ENCODE measurements around the gene CSNK2B. TPM values are rescaled to one million over a fixed set of nuclear protein-coding genes. Genes with fewer than 3 reads are reported as not detected.

CSNK2B gene
- total and polyA plus RNA-seq, 7 experiments from 2014 or later = 101 to 275 (median 149) TPM

GRCh38 chr6:31687321-31687720, 21.4 kb downstream of the CSNK2B start:
- H3K9me3 ChIP-seq (ENCODE audit: control insufficient read depth in 2 of 3, low read length in 3 of 3) = no peaks in the 10 kb centered on the region
- CTCF ChIA-PET = interaction anchor here (0.5 to 1.3 kb wide), 4 partner anchors 9 to 149 kb away, joined by 3 to 6 read pairs (median 3); no protein-coding TSS in a partner anchor
- no peaks in the 10 kb centered on the region for H3K9me3 Mint-ChIP-seq
- intact Hi-C loops (cut with micrococcal nuclease) = no loop called here
- no peaks in the 10 kb centered on the region for H3K4me1 ChIP-seq (ENCODE audit: control insufficient read depth in 2 of 2, insufficient read depth in 2 of 2, low read length in 2 of 2)
- H3K27ac Mint-ChIP-seq = peak overlapping the region in 1 of 9 donors; percentile 28
- peaks cover 0 to 25% (median 10%) of the 10 kb centered on the region in 5 donors for H3K36me3 Mint-ChIP-seq
- H3K27me3 ChIP-seq (ENCODE audit: control insufficient read depth in 2 of 2, insufficient read depth in 2 of 2, low read length in 2 of 2) = no peaks in the 10 kb centered on the region
- no peak overlapping the region for H3K27ac ChIP-seq (ENCODE audit: low read depth, low read length)
- DNase-seq (no peak), ATAC-seq (no peak)
- no peak overlapping the region for H3K4me3 Mint-ChIP-seq
- H3K36me3 ChIP-seq (ENCODE audit: control insufficient read depth in 2 of 3, insufficient read depth in 3 of 3, low read length in 3 of 3) = peaks cover 0 to 61% (median 21%) of the 10 kb centered on the region in 3 experiments
- peaks cover 0 to 9% (median 0%) of the 10 kb centered on the region in 7 donors for H3K4me1 Mint-ChIP-seq
- no peaks in the 10 kb centered on the region for H3K27me3 Mint-ChIP-seq
- POLR2A ChIA-PET = no interaction called here
- H3K4me3 ChIP-seq (ENCODE audit: low read length) = no peak overlapping the region

- ChIA-PET CTCF (interaction anchor here (1.3 kb wide), 1 partner anchor 12 kb away, joined by 6 read pairs; no protein-coding TSS in a partner anchor), POLR2A (interaction anchor here (0.7 kb wide), 1 partner anchor 151 kb away, joined by 3 read pairs; no protein-coding TSS in a partner anchor)
- no peak overlapping the region for H3K4me3 Mint-ChIP-seq
- intact Hi-C loops (cut with micrococcal nuclease) = no loop called here
- Histone ChIP-seq H3K4me3 (ENCODE audit: low read length) (no peak overlapping the region), H3K9me3 (ENCODE audit: control insufficient read depth in 2 of 3, low read length in 3 of 3) (no peaks in the 10 kb centered on the region), H3K4me1 (ENCODE audit: control insufficient read depth in 2 of 2, insufficient read depth in 2 of 2, low read length in 2 of 2) (no peaks in the 10 kb centered on the region), H3K27ac (ENCODE audit: low read depth, low read length) (no peak overlapping the region), H3K36me3 (ENCODE audit: control insufficient read depth in 2 of 3, insufficient read depth in 3 of 3, low read length in 3 of 3) (peaks cover 0 to 67% (median 21%) of the 10 kb centered on the region in 3 experiments), H3K27me3 (ENCODE audit: control insufficient read depth in 2 of 2, insufficient read depth in 2 of 2, low read length in 2 of 2) (no peaks in the 10 kb centered on the region)
- H3K27ac Mint-ChIP-seq = peak overlapping the region in 2 of 9 donors; percentile 39 to 48
- peaks cover 0 to 9% (median 0%) of the 10 kb centered on the region in 7 donors for H3K4me1 Mint-ChIP-seq
- peaks cover 0 to 29% (median 10%) of the 10 kb centered on the region in 5 donors for H3K36me3 Mint-ChIP-seq
- ATAC-seq (no peak), DNase-seq (no peak)
- H3K27me3 Mint-ChIP-seq = no peaks in the 10 kb centered on the region
- no peaks in the 10 kb centered on the region for H3K9me3 Mint-ChIP-seq
Measured at GRCh38 chr6:31687860-31688693, 22.2 kb downstream of the CSNK2B start.

- no peaks in the 10 kb centered on the region for H3K9me3 ChIP-seq (ENCODE audit: control insufficient read depth in 2 of 3, low read length in 3 of 3)
- no peaks in the 10 kb centered on the region for H3K27me3 ChIP-seq (ENCODE audit: control insufficient read depth in 2 of 2, insufficient read depth in 2 of 2, low read length in 2 of 2)
- no peaks in the 10 kb centered on the region for H3K4me1 ChIP-seq (ENCODE audit: control insufficient read depth in 2 of 2, insufficient read depth in 2 of 2, low read length in 2 of 2)
- no peaks in the 10 kb centered on the region for H3K9me3 Mint-ChIP-seq
- H3K4me3 ChIP-seq (ENCODE audit: low read length) = no peak overlapping the region
- H3K36me3 Mint-ChIP-seq = peaks cover 0 to 31% (median 10%) of the 10 kb centered on the region in 5 donors
- peaks cover 0 to 81% (median 23%) of the 10 kb centered on the region in 3 experiments for H3K36me3 ChIP-seq (ENCODE audit: control insufficient read depth in 2 of 3, insufficient read depth in 3 of 3, low read length in 3 of 3)
- no peak overlapping the region for H3K4me3 Mint-ChIP-seq
- peaks cover 0 to 6% (median 0%) of the 10 kb centered on the region in 7 donors for H3K4me1 Mint-ChIP-seq
- intact Hi-C loops (cut with micrococcal nuclease) = no loop called here
- ATAC-seq (no peak), DNase-seq (no peak)
- peak overlapping the region in 4 of 9 donors; percentile 14 to 55 (median 27) for H3K27ac Mint-ChIP-seq
- H3K27me3 Mint-ChIP-seq = no peaks in the 10 kb centered on the region
- no peak overlapping the region for H3K27ac ChIP-seq (ENCODE audit: low read depth, low read length)
- ChIA-PET CTCF (no interaction called here), POLR2A (interaction anchor here (0.9 to 1.3 kb wide), 2 partner anchors 9 to 173 kb away, joined by 3 to 4 read pairs; partner anchors contain the start of gene LY6G5C)
Measured at GRCh38 chr6:31689249-31690110, 23.6 kb downstream of the CSNK2B start.

GRCh38 chr6:31690231-31691077, 24.6 kb downstream of the CSNK2B start:
- intact Hi-C loops (cut with micrococcal nuclease) = no loop called here
- H3K36me3 Mint-ChIP-seq = peaks cover 0 to 31% (median 10%) of the 10 kb centered on the region in 5 donors
- H3K27ac ChIP-seq (ENCODE audit: low read depth, low read length) = no peak overlapping the region
- no peaks in the 10 kb centered on the region for H3K27me3 Mint-ChIP-seq
- POLR2A ChIA-PET = interaction anchor here (0.9 to 1.3 kb wide), 4 partner anchors 9 to 173 kb away, joined by 3 to 5 read pairs (median 4); partner anchors contain the start of genes ABHD16A and LY6G5C
- no peaks in the 10 kb centered on the region for H3K9me3 Mint-ChIP-seq
- no peak overlapping the region for H3K4me3 ChIP-seq (ENCODE audit: low read length)
- no peaks in the 10 kb centered on the region for H3K4me1 ChIP-seq (ENCODE audit: control insufficient read depth in 2 of 2, insufficient read depth in 2 of 2, low read length in 2 of 2)
- DNase-seq = no peak
- H3K4me1 Mint-ChIP-seq = peaks cover 0 to 6% (median 0%) of the 10 kb centered on the region in 7 donors
- H3K36me3 ChIP-seq (ENCODE audit: control insufficient read depth in 2 of 3, insufficient read depth in 3 of 3, low read length in 3 of 3) = peaks cover 8 to 90% (median 23%) of the 10 kb centered on the region in 3 experiments
- CTCF ChIA-PET = interaction anchor here (0.9 kb wide), 1 partner anchor 173 kb away, joined by 3 read pairs; no protein-coding TSS in a partner anchor
- no peak for ATAC-seq
- H3K27ac Mint-ChIP-seq = peak overlapping the region in 2 of 9 donors; percentile 32 to 59
- no peaks in the 10 kb centered on the region for H3K9me3 ChIP-seq (ENCODE audit: control insufficient read depth in 2 of 3, low read length in 3 of 3)
- no peak overlapping the region for H3K4me3 Mint-ChIP-seq
- H3K27me3 ChIP-seq (ENCODE audit: control insufficient read depth in 2 of 2, insufficient read depth in 2 of 2, low read length in 2 of 2) = no peaks in the 10 kb centered on the region

GRCh38 chr6:31691078-31691463, 25.2 kb downstream of the CSNK2B start:
- no peak overlapping the region for H3K27ac Mint-ChIP-seq

More at GRCh38 chr6:31691078-31691463, 25.2 kb downstream of the CSNK2B start:
- DNase-seq (no peak), ATAC-seq (no peak)
- Mint-ChIP-seq H3K27me3 (no peaks in the 10 kb centered on the region), H3K36me3 (peaks cover 0 to 30% (median 9%) of the 10 kb centered on the region in 5 donors), H3K4me1 (peaks cover 0 to 6% (median 0%) of the 10 kb centered on the region in 7 donors), H3K9me3 (no peaks in the 10 kb centered on the region), H3K4me3 (no peak overlapping the region)
- Histone ChIP-seq H3K4me1 (ENCODE audit: control insufficient read depth in 2 of 2, insufficient read depth in 2 of 2, low read length in 2 of 2) (no peaks in the 10 kb centered on the region), H3K9me3 (ENCODE audit: control insufficient read depth in 2 of 3, low read length in 3 of 3) (no peaks in the 10 kb centered on the region), H3K4me3 (ENCODE audit: low read length) (no peak overlapping the region), H3K36me3 (ENCODE audit: control insufficient read depth in 2 of 3, insufficient read depth in 3 of 3, low read length in 3 of 3) (peaks cover 8 to 87% (median 23%) of the 10 kb centered on the region in 3 experiments), H3K27ac (ENCODE audit: low read depth, low read length) (no peak overlapping the region), H3K27me3 (ENCODE audit: control insufficient read depth in 2 of 2, insufficient read depth in 2 of 2, low read length in 2 of 2) (no peaks in the 10 kb centered on the region)
- intact Hi-C loops (cut with micrococcal nuclease) = no loop called here
- POLR2A ChIA-PET = interaction anchor here (0.9 to 1.0 kb wide), 2 partner anchors 9 to 12 kb away, joined by 3 to 5 read pairs; partner anchors contain the start of gene ABHD16A
- CTCF ChIA-PET = interaction anchor here (0.6 to 0.9 kb wide), 2 partner anchors 24 to 173 kb away, joined by 3 to 4 read pairs; partner anchors contain the start of gene LY6G6D
